ENCODE measurements around the gene MRRF. TPM values are rescaled to one million over a fixed set of nuclear protein-coding genes. Genes with fewer than 3 reads are reported as not detected.

Gene MRRF
- total RNA-seq, 4 donors from 2014 or later: 22.7 to 39.4 (median 38.2) TPM

DNA sequence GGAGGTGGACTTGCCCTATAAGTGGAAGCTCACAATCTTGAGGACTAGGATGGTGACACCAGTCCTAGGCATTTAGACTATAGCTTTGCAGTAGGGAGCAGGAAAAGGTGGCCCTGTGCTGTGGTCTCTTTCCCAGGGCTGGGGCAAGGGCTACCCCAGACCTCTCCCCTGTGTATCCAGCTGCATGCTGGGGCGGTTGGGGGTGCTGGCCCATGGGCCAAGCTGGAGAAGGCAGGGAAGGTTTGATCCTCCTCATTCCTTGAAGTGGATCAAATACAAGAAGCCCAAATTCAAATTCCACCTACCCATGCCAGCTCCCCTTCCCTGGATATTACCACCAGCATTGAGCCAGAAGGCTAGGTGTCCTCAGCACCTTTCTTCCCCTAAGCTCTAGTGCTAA lies 104.0 kb downstream of the MRRF start:
- no peak overlapping the region for H3K4me3 ChIP-seq
- peaks cover 0 to 9% of the 10 kb centered on the region in 2 donors for H3K27me3 ChIP-seq
- TF ChIP-seq POLR2A (IDR thresholded peaks at IDR 0.05) (no peak), EP300 (IDR thresholded peaks at IDR 0.05) (no peak)
- TF ChIP-seq, protein P1, sequence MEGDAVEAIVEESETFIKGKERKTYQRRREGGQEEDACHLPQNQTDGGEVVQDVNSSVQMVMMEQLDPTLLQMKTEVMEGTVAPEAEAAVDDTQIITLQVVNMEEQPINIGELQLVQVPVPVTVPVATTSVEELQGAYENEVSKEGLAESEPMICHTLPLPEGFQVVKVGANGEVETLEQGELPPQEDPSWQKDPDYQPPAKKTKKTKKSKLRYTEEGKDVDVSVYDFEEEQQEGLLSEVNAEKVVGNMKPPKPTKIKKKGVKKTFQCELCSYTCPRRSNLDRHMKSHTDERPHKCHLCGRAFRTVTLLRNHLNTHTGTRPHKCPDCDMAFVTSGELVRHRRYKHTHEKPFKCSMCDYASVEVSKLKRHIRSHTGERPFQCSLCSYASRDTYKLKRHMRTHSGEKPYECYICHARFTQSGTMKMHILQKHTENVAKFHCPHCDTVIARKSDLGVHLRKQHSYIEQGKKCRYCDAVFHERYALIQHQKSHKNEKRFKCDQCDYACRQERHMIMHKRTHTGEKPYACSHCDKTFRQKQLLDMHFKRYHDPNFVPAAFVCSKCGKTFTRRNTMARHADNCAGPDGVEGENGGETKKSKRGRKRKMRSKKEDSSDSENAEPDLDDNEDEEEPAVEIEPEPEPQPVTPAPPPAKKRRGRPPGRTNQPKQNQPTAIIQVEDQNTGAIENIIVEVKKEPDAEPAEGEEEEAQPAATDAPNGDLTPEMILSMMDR (IDR thresholded peaks at IDR 0.05): no peak
- H3K9me3 ChIP-seq: peaks cover 0 to 7% (median 0%) of the 10 kb centered on the region in 4 donors
- H3K4me1 ChIP-seq: peaks cover 0 to 15% (median 0%) of the 10 kb centered on the region in 4 donors
- 89 to 100% methylated on average over 1 of the region's 1 CpG for WGBS, 2 donors
- H3K27ac ChIP-seq: no peak overlapping the region
- no peaks in the 10 kb centered on the region for H3K36me3 ChIP-seq
- no peak for DNase-seq (ENCODE audit: low spot score in 2 of 2)

DNA sequence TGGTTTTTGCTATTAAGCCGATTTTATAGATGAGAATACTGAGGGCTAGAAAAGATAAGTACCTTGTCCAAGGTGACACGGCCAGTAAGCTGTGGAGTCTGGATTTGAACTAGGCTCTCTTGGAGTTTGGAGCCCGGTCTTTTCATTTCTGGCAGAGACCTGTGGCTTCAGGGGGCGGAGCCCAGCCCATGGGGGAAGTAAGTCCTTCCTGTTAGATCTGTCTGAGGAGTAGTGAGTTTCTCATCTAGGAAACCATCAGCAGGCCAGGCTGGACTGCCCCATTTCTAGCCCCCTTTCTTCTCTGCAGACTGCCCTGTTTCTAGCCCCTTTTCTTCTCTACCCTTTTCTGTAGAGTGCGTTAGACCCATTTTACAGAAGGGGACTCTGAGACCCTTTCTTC lies 105.6 kb downstream of the MRRF start:
- TF ChIP-seq EP300 (IDR thresholded peaks at IDR 0.05): no peak
- TF ChIP-seq POLR2A (IDR thresholded peaks at IDR 0.05): no peak
- TF ChIP-seq, protein P1 (IDR thresholded peaks at IDR 0.05): no peak
- Histone ChIP-seq H3K36me3 (no peaks in the 10 kb centered on the region), H3K4me1 (peaks cover 0 to 23% (median under 1%) of the 10 kb centered on the region in 4 donors), H3K9me3 (peaks cover 0 to 7% (median 0%) of the 10 kb centered on the region in 4 donors), H3K27ac (peak overlapping the region in 1 of 4 donors; percentile 45), H3K27me3 (peaks cover 0 to 9% of the 10 kb centered on the region in 2 donors), H3K4me3 (peak overlapping the region in 2 of 4 donors; percentile 41 to 50)
- DNase-seq (ENCODE audit: low spot score in 2 of 2): no peak
- WGBS, 2 donors: 63 to 76% methylated on average over 5 of the region's 5 CpGs

DNA sequence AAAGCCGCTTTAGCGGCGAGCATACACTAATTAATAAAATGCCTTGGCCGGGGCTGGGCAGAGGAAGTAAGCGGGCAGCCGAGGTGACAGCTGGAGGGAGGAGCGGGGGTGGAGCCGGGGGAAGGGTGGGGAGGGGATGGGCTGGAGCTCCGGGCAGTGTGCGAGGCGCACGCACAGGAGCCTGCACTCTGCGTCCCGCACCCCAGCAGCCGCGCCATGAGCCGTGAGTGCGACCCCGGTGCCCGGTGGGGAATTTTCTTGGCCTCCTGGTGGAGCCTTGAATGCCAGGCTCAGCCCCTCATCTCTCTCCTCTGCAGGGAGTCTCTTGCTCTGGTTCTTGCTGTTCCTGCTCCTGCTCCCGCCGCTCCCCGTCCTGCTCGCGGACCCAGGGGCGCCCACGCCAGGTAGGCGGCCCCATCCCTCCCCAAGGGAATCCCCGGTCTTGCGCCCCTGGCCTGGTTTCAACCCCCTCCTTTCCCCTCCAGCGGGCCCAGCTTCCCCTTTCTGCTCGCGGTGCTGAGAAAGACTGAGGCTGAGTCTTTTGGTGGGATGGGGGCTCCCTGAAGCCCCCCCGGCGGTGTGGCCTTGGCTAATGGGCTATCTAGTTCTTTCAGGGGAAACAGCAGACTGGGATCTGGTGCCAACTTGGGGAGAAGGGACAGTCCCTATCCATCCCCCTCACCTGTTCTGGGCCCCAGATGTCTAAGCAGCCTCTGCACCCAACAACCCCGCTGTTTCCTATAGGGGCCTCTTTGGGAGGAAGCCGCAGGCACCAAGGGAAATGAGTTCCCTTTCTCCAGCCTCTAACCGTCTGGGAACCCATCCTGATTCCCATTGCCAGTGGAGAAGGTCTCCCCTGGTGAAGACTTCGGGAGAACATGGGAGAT lies 106.4 kb downstream of the MRRF start, which contains the start of gene PTGS1:
Gene PTGS1 (plus strand): TSS at position 156 of the 887 bp plus-strand sequence. CDS start 61 bp downstream, at position 217.
- peaks cover 0 to 31% (median 3%) of the 10 kb centered on the region in 4 donors for H3K4me1 ChIP-seq

DNA sequence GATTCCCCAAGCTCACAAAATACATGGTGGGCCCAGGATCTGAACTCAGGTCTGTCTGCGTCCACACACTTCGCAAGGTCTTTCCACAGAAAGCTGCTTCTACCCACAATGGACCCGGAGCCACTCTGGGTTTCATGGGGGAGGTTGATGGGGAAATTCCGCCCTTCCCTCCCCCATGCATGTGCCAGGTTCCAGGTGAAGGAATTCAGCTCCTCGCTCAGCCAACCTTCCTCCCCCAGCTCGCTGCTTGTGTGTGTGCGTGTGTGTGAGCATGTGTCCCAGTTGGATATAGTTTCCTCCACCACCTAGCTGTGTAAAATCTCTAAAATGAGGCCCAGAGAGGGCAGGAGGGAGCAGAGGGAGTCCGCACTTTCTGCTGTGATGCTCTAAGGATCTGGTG lies 107.2 kb downstream of the MRRF start:
- DNase-seq (ENCODE audit: low spot score in 2 of 2): no peak
- H3K9me3 ChIP-seq: peaks cover 0 to 7% (median 0%) of the 10 kb centered on the region in 4 donors
- WGBS, 2 donors: 85 to 90% methylated on average over 8 of the region's 8 CpGs
- TF ChIP-seq, protein P1 (IDR thresholded peaks at IDR 0.05): no peak
- no peak for TF ChIP-seq POLR2A (IDR thresholded peaks at IDR 0.05)
- no peak overlapping the region for H3K4me3 ChIP-seq
- H3K27ac ChIP-seq: no peak overlapping the region
- H3K4me1 ChIP-seq: peaks cover 0 to 37% (median 3%) of the 10 kb centered on the region in 4 donors
- no peaks in the 10 kb centered on the region for H3K36me3 ChIP-seq
- H3K27me3 ChIP-seq: peaks cover 0 to 9% of the 10 kb centered on the region in 2 donors

More for the DNA sequence above, 106.4 kb downstream of the MRRF start, which contains the start of gene PTGS1:
- peak within 1 kb of the TSS in 1 of 4 donors; percentile 45 for H3K27ac ChIP-seq
- DNase-seq (ENCODE audit: low spot score in 2 of 2): no peak
- peaks cover 0 to 9% of the 10 kb centered on the region in 2 donors for H3K27me3 ChIP-seq
- peak within 1 kb of the TSS; percentile 8 to 50 (median 30) for H3K4me3 ChIP-seq
- WGBS, 2 donors: 8 to 9% methylated on average over 38 to 39 of the region's 39 CpGs
- H3K9me3 ChIP-seq: peaks cover 0 to 7% (median 0%) of the 10 kb centered on the region in 4 donors
- TF ChIP-seq POLR2A (IDR thresholded peaks at IDR 0.05) (no peak), EP300 (IDR thresholded peaks at IDR 0.05) (no peak)
- TF ChIP-seq, protein P1 (IDR thresholded peaks at IDR 0.05): no peak
- no peaks in the 10 kb centered on the region for H3K36me3 ChIP-seq

Measured in tibial nerve (tissue), 4 donors.